GM12864 (cell line): Measurements from ENCODE around the gene PRDM11.

ENCODE experiments used
- DNase-seq: peaks from one replicate; pipeline ENCODE4 v3.0.0-alpha.2; 2011; ENCODE audit warnings: low read depth
- H3K4me3 ChIP-seq: 2 replicates; pipeline ENCODE4 v1.5.1; 2011; ENCODE audit warnings: mild to moderate bottlenecking, low read depth, low read length, control low read depth
- CTCF ChIP-seq: IDR thresholded peaks from 2 replicates; pipeline ENCODE4 v1.5.1; 2011; ENCODE audit warnings: low read depth, mild to moderate bottlenecking, moderate library complexity, low read length, control low read depth, inconsistent platforms; ENCODE audit errors: missing control alignments

Gene PRDM11

DNA sequence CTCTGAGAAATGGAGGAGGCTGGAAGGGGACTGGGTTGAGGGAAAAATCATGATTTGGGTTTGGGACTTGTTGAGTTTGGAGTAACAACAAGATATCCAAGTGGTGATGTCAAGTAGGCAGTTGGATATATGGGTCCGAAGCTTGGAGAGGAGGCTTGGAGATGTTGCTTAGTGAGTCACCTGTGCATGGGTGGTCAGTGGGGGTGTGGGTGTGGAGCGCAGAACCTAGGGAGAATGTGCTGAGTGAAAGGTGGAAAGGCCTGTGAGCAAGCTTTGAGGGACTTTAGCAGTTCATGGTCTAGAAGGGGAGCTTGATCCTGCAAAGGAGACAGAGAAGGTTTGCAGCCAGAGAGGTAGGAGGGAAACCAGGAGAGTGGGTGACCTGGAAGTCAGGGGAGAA is 38.2 kb downstream of the PRDM11 start:
- no peak for TF ChIP-seq CTCF
- no peak overlapping the region for H3K4me3 ChIP-seq
- no peak for DNase-seq

GRCh38 chr11:45185228-45185729 is 38.8 kb downstream of the PRDM11 start:
- no peak for DNase-seq
- no peak overlapping the region for H3K4me3 ChIP-seq
- no peak for TF ChIP-seq CTCF

DNA sequence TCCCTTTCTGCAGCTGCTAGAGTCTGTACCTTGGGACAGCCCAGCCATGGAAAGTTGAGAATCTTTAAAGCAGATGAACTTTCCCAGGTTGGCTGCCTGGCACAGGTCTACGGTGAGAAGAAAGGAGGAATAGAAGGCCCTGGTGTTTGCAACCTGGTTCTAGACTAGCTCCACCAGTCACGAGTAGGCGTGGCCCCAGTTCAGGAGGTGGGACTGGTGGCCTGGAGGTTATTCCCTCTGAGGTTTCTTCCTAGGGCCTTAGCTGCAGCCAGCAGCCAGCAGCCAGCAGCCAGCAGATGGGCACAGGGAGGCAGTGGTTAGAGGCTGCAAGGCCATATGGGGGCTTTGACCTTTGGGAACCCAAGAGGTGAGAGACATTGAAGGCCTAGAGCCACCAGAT is 40.9 kb downstream of the PRDM11 start:
- no peak for DNase-seq
- no peak overlapping the region for H3K4me3 ChIP-seq
- no peak for TF ChIP-seq CTCF

GRCh38 chr11:45188127-45188526 is 41.7 kb downstream of the PRDM11 start:
- DNase-seq, result no peak
- H3K4me3 ChIP-seq, result no peak overlapping the region
- no peak for TF ChIP-seq CTCF

- DNase-seq, result no peak
- no peak for TF ChIP-seq CTCF
- no peak overlapping the region for H3K4me3 ChIP-seq
These were observed 42.8 kb downstream of the PRDM11 start for GRCh38 chr11:45189230-45189629.

DNA sequence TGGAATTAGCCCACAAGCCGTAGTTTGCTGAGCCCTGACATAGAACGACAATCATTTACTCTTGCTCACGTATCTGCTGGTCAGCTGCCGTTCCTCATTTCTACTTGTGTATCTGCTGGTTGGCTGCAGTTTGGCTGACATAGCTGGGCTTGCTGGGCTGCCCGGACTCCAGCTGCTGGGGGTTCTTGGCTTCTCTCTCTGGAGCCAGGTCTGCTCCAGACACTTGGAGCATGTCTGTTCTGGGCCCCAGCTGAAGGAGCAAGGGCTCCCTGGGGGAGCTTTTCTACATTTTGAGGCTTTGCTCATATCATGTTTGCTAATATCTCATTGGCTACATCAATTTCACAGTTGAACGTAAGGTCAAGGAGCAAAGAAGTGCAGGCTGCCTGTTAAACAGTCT is 47.3 kb downstream of the PRDM11 start:
- DNase-seq, result no peak
- TF ChIP-seq CTCF, result no peak
- H3K4me3 ChIP-seq, result no peak overlapping the region

- TF ChIP-seq CTCF, result no peak
- DNase-seq, result no peak
These were observed 58.3 kb downstream of the PRDM11 start for GRCh38 chr11:45204761-45205160.

More at GRCh38 chr11:45204761-45205160, 58.3 kb downstream of the PRDM11 start:
- no peak overlapping the region for H3K4me3 ChIP-seq
